NCI-H146 treated with DMSO at 0.1 percent for 48 hours (cell line): Measurements from ENCODE around the gene PSD4.

Experiments used
- DNase-seq: peaks from one replicate; lab custom pipeline; 2025; ENCODE audit not compliant: unreplicated experiment; lab: John Stamatoyannopoulos, UW

PSD4 gene

GRCh38 chr2:113167115-113167932 lies 6.4 kb upstream of the PSD4 start:
- DNase-seq, result peak; percentile 8

GRCh38 chr2:113167962-113168340 lies 5.8 kb upstream of the PSD4 start:
- no peak for DNase-seq

- no peak for DNase-seq
These were observed 4.7 kb upstream of the PSD4 start for GRCh38 chr2:113169002-113169530.

GRCh38 chr2:113169586-113169985 lies 4.2 kb upstream of the PSD4 start:
- DNase-seq, result no peak

- no peak for DNase-seq
These were observed 2.3 kb upstream of the PSD4 start for GRCh38 chr2:113171334-113172075.

- no peak for DNase-seq
These were observed 840 bp upstream of the PSD4 start for GRCh38 chr2:113172721-113173541.

- DNase-seq, result no peak
These were observed 592 bp downstream of the PSD4 start for GRCh38 chr2:113174376-113174750.

GRCh38 chr2:113175042-113175628 lies 1.4 kb downstream of the PSD4 start:
- no peak for DNase-seq

GRCh38 chr2:113175736-113176695 lies 2.2 kb downstream of the PSD4 start:
- no peak for DNase-seq

- DNase-seq, result no peak
These were observed 3.1 kb downstream of the PSD4 start for GRCh38 chr2:113176696-113177355.

GRCh38 chr2:113178069-113178746 lies 4.4 kb downstream of the PSD4 start:
- DNase-seq, result no peak

GRCh38 chr2:113178891-113179290 lies 5.1 kb downstream of the PSD4 start:
- no peak for DNase-seq

GRCh38 chr2:113179446-113180045 lies 5.8 kb downstream of the PSD4 start:
- DNase-seq, result no peak

GRCh38 chr2:113180131-113180946 lies 6.6 kb downstream of the PSD4 start:
- no peak for DNase-seq

- DNase-seq, result no peak
These were observed 7.7 kb downstream of the PSD4 start for GRCh38 chr2:113181258-113182051.

- DNase-seq, result no peak
These were observed 8.9 kb downstream of the PSD4 start for GRCh38 chr2:113182471-113183260.
